Glutamatergic neuron (in vitro differentiated cells): ENCODE data around the gene TXLNA. TPM values are rescaled to one million over a fixed set of nuclear protein-coding genes. Genes with fewer than 3 reads are reported as not detected.

Experiments
- DNase-seq: peaks from one replicate; pipeline ENCODE4 v3.0.0; 2022
- H3K27ac Mint-ChIP-seq: one replicate; pipeline ENCODE4 v1.8.0; 2020; ENCODE audit warnings: mild to moderate bottlenecking, mixed read lengths, inconsistent platforms; ENCODE audit not compliant: unreplicated experiment
- H3K27me3 Mint-ChIP-seq: one replicate; pipeline ENCODE4 v1.8.0; 2020; ENCODE audit warnings: mild to moderate bottlenecking, moderate library complexity, mixed read lengths, inconsistent platforms; ENCODE audit not compliant: unreplicated experiment
- H3K36me3 Mint-ChIP-seq: one replicate; pipeline ENCODE4 v1.8.0; 2020; ENCODE audit warnings: mild to moderate bottlenecking, mixed read lengths, inconsistent platforms; ENCODE audit not compliant: unreplicated experiment
- H3K4me1 Mint-ChIP-seq: one replicate; pipeline ENCODE4 v1.8.0; 2020; ENCODE audit warnings: mild to moderate bottlenecking, low read depth, mixed read lengths, inconsistent platforms; ENCODE audit not compliant: unreplicated experiment
- H3K4me3 Mint-ChIP-seq: one replicate; pipeline ENCODE4 v1.8.0; 2020; ENCODE audit warnings: mild to moderate bottlenecking, mixed read lengths, inconsistent platforms; ENCODE audit not compliant: unreplicated experiment
- H3K9me3 Mint-ChIP-seq: one replicate; pipeline ENCODE4 v1.8.0; 2020; ENCODE audit warnings: mild to moderate bottlenecking, moderate library complexity, mixed read lengths, inconsistent platforms; ENCODE audit not compliant: unreplicated experiment
- CTCF ChIP-seq: fragments of 200-600 bp; sonication (generic); IDR thresholded peaks from one replicate; pipeline ENCODE4 v1.5.0; 2021; ENCODE audit not compliant: partially characterized antibody, unreplicated experiment
- total RNA-seq: library from RNA; stranded (reverse); fragmentation: NEBNext Ultra II Directional; extraction: Animal tissue kit (Norgen Biotek cat#: 25700); gene quantifications from one replicate; pipeline ENCODE4 v1.2.1, GENCODE V29; 2021; ENCODE audit not compliant: unreplicated experiment

TXLNA gene
- total RNA-seq, 1 donor from 2014 or later: 48.6 TPM

- no peak for TF ChIP-seq CTCF
- peaks cover 9% of the 10 kb centered on the region for H3K9me3 Mint-ChIP-seq
These were observed 15.5 kb downstream of the TXLNA start for GRCh38 chr1:32194984-32195383.

DNA sequence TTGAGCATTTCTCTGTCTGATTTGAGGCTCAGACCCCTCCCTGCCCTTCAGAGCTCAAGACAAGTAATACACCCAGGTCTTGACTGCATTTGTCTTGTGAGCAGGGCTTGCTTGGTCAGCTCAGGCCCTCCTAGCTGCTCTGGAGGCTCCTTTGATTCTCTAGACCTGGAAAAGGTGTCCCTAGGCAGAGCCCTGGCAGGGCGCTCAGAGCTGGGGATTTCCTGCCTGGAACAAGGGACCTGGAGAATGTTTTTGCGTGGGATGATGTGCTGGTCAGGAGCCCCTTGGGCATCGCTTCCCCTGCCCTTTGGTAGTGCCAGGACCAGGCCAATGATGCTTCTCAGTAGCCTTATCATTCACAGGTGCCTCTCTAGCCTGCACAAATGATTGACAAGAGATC, 16.1 kb downstream of the TXLNA start:
- Mint-ChIP-seq H3K36me3 (no peaks in the 10 kb centered on the region), H3K4me1 (peaks cover 26% of the 10 kb centered on the region), H3K27me3 (peaks cover 8% of the 10 kb centered on the region), H3K9me3 (peaks cover 9% of the 10 kb centered on the region), H3K4me3 (no peak overlapping the region), H3K27ac (no peak overlapping the region)
- DNase-seq: no peak
- no peak for TF ChIP-seq CTCF

More at GRCh38 chr1:32194984-32195383, 15.5 kb downstream of the TXLNA start:
- peaks cover 23% of the 10 kb centered on the region for H3K4me1 Mint-ChIP-seq
- no peak overlapping the region for H3K27ac Mint-ChIP-seq
- peaks cover 3% of the 10 kb centered on the region for H3K27me3 Mint-ChIP-seq
- no peak overlapping the region for H3K4me3 Mint-ChIP-seq
- no peak for DNase-seq
- H3K36me3 Mint-ChIP-seq: no peaks in the 10 kb centered on the region

GRCh38 chr1:32195972-32196823, 16.7 kb downstream of the TXLNA start:
- no peak for TF ChIP-seq CTCF
- H3K27me3 Mint-ChIP-seq: peaks cover 8% of the 10 kb centered on the region
- peaks cover 26% of the 10 kb centered on the region for H3K4me1 Mint-ChIP-seq
- H3K4me3 Mint-ChIP-seq: no peak overlapping the region
- H3K27ac Mint-ChIP-seq: no peak overlapping the region
- H3K9me3 Mint-ChIP-seq: peaks cover 9% of the 10 kb centered on the region
- no peaks in the 10 kb centered on the region for H3K36me3 Mint-ChIP-seq
- DNase-seq: no peak

- H3K36me3 Mint-ChIP-seq: no peaks in the 10 kb centered on the region
- peak overlapping the region; percentile 57 for H3K4me3 Mint-ChIP-seq
- peaks cover 11% of the 10 kb centered on the region for H3K9me3 Mint-ChIP-seq
- peaks cover 29% of the 10 kb centered on the region for H3K4me1 Mint-ChIP-seq
- H3K27me3 Mint-ChIP-seq: peaks cover 6% of the 10 kb centered on the region
- DNase-seq: no peak
- peak overlapping the region; percentile 86 for H3K27ac Mint-ChIP-seq
- no peak for TF ChIP-seq CTCF
These were observed 17.6 kb downstream of the TXLNA start for GRCh38 chr1:32197074-32197473.

DNA sequence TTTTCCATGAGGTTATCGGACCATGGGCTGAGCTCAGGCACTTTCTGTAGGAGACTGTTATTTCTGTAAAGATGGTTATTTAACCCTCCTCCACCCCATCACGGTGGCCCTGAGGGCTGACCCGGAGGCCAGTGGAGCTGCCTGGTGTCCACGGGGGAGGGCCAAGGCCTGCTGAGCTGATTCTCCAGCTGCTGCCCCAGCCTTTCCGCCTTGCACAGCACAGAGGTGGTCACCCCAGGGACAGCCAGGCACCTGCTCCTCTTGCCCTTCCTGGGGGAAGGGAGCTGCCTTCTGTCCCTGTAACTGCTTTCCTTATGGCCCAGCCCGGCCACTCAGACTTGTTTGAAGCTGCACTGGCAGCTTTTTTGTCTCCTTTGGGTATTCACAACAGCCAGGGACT, 18.4 kb downstream of the TXLNA start:
- Mint-ChIP-seq H3K4me3 (peak overlapping the region; percentile 57), H3K4me1 (peaks cover 29% of the 10 kb centered on the region), H3K36me3 (no peaks in the 10 kb centered on the region), H3K9me3 (peaks cover 14% of the 10 kb centered on the region), H3K27ac (peak overlapping the region; percentile 86), H3K27me3 (peaks cover 6% of the 10 kb centered on the region)
- TF ChIP-seq CTCF: no peak
- DNase-seq: peak; percentile 77
